ENCODE measurements around the gene NTM. TPM values are rescaled to one million over a fixed set of nuclear protein-coding genes. Genes with fewer than 3 reads are reported as not detected.

NTM gene
- total RNA-seq, 4 donors from 2014 or later: 0.21 to 3.2 (median 0.84) TPM

GRCh38 chr11:131756479-131757110, 386.2 kb downstream of the NTM start:
- TF ChIP-seq POLR2A (IDR thresholded peaks at IDR 0.05) (no peak), CTCF (IDR thresholded peaks at IDR 0.05) (no peak)
- no peak overlapping the region for H3K4me3 ChIP-seq
- H3K36me3 ChIP-seq: no peaks in the 10 kb centered on the region
- no peak overlapping the region for H3K27ac ChIP-seq
- intact Hi-C loops (cut with DNase I): no loop called here
- 38 to 67% methylated on average over 6 of the region's 6 CpGs for WGBS, 2 donors
- peaks cover 0 to 3% (median 0%) of the 10 kb centered on the region in 3 donors for H3K9me3 ChIP-seq
- peaks cover 0 to 13% (median 0%) of the 10 kb centered on the region in 4 donors for H3K27me3 ChIP-seq
- DNase-seq: no peak
- H3K4me1 ChIP-seq: no peaks in the 10 kb centered on the region

DNA sequence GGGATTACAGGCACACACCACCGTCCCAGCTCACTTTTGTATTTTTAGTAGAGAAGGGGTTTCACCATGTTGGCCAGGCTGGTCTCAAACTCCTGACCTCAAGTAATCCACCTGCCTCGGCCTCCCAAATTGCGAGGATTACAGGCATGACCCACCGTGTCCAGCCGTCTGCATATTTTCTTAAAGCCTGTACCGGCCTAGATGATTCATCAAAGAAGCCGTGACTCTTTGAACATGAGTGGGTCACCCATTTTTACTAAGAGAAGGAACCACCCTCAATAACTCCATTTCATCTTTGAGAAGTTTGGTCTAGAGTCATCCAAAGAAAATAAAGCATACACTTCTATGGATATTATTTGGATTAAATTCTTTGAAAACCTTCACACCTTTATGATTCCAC, 388.3 kb downstream of the NTM start:
- TF ChIP-seq CTCF (IDR thresholded peaks at IDR 0.05): no peak
- no peak for TF ChIP-seq POLR2A (IDR thresholded peaks at IDR 0.05)
- no peak for DNase-seq
- no peaks in the 10 kb centered on the region for H3K36me3 ChIP-seq
- no peaks in the 10 kb centered on the region for H3K4me1 ChIP-seq
- intact Hi-C loops (cut with DNase I): no loop called here
- H3K27ac ChIP-seq: no peak overlapping the region
- no peak overlapping the region for H3K4me3 ChIP-seq
- peaks cover 0 to 13% (median 0%) of the 10 kb centered on the region in 4 donors for H3K27me3 ChIP-seq
- WGBS, 2 donors: 75 to 84% methylated on average over 7 of the region's 7 CpGs
- peaks cover 0 to 3% (median 0%) of the 10 kb centered on the region in 3 donors for H3K9me3 ChIP-seq

- TF ChIP-seq POLR2A (IDR thresholded peaks at IDR 0.05) (no peak), CTCF (IDR thresholded peaks at IDR 0.05) (no peak)
- no peak overlapping the region for H3K4me3 ChIP-seq
- DNase-seq: no peak
- intact Hi-C loops (cut with DNase I): no loop called here
- WGBS, 2 donors: 55 to 76% methylated on average over 2 of the region's 2 CpGs
- peaks cover 0 to 3% (median 0%) of the 10 kb centered on the region in 3 donors for H3K9me3 ChIP-seq
- peaks cover 0 to 13% (median 0%) of the 10 kb centered on the region in 4 donors for H3K27me3 ChIP-seq
- no peaks in the 10 kb centered on the region for H3K4me1 ChIP-seq
- no peak overlapping the region for H3K27ac ChIP-seq
- H3K36me3 ChIP-seq: no peaks in the 10 kb centered on the region
Measured at GRCh38 chr11:131759140-131759539, 388.7 kb downstream of the NTM start.

DNA sequence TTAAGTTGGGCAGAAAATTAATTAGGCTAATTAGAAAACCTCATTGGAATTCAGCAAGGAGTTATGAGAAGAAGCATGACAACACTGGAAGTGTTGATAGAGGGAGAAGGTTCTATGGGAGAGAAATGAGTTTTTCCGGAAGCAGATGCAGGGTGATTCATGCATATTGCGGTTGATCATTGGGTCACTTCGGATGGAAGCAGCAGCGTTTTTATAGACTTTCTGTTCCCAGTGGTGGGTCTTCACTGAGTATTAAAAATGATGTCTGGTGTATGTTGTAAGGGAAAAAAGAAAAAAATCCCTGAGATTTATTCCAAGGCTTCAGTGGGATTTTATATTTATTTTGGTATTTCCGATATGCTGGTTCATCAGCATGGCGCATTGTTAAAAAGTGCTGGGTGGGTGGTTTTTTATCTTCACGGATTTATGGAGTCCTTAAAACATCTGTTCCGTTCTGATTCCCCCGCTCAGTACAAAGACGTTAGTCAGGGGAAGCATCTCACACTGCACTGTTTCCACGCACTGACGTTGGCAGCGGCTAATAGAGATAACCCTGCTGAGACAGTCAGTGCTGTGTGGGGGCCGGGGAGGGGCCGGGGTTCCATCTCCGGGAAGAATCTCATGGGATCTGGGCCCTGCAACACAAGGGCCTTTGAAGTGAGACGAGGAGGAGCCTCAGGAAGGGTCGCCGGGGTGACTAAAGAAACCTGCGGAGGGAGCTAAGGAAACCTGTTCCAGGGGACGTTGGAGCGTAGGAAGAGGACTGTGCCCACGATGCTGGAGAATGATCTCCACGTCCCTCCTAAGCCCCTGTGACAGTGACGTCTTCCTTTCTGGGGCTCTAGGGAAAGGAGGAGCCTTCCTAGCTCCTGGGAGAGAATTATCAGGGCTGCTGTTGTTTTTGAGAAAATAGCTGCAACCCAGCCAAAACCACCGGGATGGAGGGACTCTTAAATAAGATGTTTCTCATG, 390.0 kb downstream of the NTM start:
- DNase-seq: no peak
- H3K36me3 ChIP-seq: no peaks in the 10 kb centered on the region
- intact Hi-C loops (cut with DNase I): no loop called here
- 44 to 54% methylated on average over 17 to 23 of the region's 26 CpGs for WGBS, 2 donors
- H3K4me3 ChIP-seq: no peak overlapping the region
- no peak overlapping the region for H3K27ac ChIP-seq
- no peak for TF ChIP-seq POLR2A (IDR thresholded peaks at IDR 0.05)
- no peak for TF ChIP-seq CTCF (IDR thresholded peaks at IDR 0.05)
- peaks cover 0 to 13% (median 0%) of the 10 kb centered on the region in 4 donors for H3K27me3 ChIP-seq
- H3K4me1 ChIP-seq: no peaks in the 10 kb centered on the region
- peaks cover 0 to 3% (median 0%) of the 10 kb centered on the region in 3 donors for H3K9me3 ChIP-seq

All from esophagus squamous epithelium (tissue), 5 donors.